Measurements from ENCODE around the gene MYO10.

The MYO10 gene

GRCh38 chr5:16757146-16757545, 178.9 kb downstream of the MYO10 start:
- no peak overlapping the region for H3K4me3 ChIP-seq (ENCODE audit: low read depth, low read length)
- no peak for DNase-seq (ENCODE audit: low read depth)
- no peak for TF ChIP-seq CTCF (IDR thresholded peaks at IDR 0.05; ENCODE audit: low read depth, low read length, missing control alignments)

DNA sequence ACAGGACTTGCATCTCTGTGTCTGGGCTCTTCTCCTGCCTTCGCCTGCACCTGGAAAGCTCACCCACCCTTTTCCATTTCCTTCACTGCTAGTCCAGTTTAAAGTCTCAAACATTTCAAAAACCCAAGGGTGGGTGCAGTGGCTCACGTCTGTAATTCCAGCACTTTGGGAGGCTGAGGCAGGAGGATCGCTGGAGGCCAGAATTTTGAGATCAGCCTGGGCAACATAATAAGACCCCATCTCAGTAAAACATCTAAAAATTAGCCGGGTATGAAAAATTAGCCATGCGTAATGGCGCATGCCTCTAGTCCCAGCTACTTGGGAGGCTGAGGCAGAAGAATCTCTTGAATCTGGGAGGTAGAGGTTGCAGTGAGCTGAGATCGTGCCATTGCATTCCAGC, 179.4 kb downstream of the MYO10 start:
- H3K4me3 ChIP-seq (ENCODE audit: low read depth, low read length): no peak overlapping the region
- TF ChIP-seq CTCF (IDR thresholded peaks at IDR 0.05; ENCODE audit: low read depth, low read length, missing control alignments): no peak
- no peak for DNase-seq (ENCODE audit: low read depth)

GRCh38 chr5:16755641-16756040, 180.4 kb downstream of the MYO10 start:
- no peak for TF ChIP-seq CTCF (IDR thresholded peaks at IDR 0.05; ENCODE audit: low read depth, low read length, missing control alignments)
- no peak for DNase-seq (ENCODE audit: low read depth)

GRCh38 chr5:16754601-16755000, 181.5 kb downstream of the MYO10 start:
- no peak for TF ChIP-seq CTCF (IDR thresholded peaks at IDR 0.05; ENCODE audit: low read depth, low read length, missing control alignments)
- no peak for DNase-seq (ENCODE audit: low read depth)

More at GRCh38 chr5:16755641-16756040, 180.4 kb downstream of the MYO10 start:
- H3K4me3 ChIP-seq (ENCODE audit: low read depth, low read length): no peak overlapping the region

DNA sequence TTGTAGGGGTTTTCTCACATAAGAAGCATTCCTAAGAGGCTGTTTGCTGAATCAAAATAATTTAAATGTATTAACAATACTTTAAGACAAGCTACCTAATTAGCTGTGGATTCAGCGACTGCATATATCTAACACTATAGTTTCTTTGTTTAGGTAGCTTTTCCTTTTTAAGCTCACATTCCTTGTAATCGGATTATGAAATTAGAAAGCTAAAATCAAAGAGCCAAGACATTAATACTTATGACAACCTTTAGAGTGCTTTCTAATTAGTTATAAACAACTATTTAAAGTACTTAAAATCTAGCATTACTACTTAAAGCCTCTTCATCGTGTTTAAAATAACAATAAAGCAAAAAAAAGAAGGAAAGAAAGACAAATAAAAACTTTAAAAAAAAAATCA, 182.0 kb downstream of the MYO10 start:
- no peak overlapping the region for H3K4me3 ChIP-seq (ENCODE audit: low read depth, low read length)
- DNase-seq (ENCODE audit: low read depth): no peak
- TF ChIP-seq CTCF (IDR thresholded peaks at IDR 0.05; ENCODE audit: low read depth, low read length, missing control alignments): no peak

More at GRCh38 chr5:16754601-16755000, 181.5 kb downstream of the MYO10 start:
- no peak overlapping the region for H3K4me3 ChIP-seq (ENCODE audit: low read depth, low read length)

DNA sequence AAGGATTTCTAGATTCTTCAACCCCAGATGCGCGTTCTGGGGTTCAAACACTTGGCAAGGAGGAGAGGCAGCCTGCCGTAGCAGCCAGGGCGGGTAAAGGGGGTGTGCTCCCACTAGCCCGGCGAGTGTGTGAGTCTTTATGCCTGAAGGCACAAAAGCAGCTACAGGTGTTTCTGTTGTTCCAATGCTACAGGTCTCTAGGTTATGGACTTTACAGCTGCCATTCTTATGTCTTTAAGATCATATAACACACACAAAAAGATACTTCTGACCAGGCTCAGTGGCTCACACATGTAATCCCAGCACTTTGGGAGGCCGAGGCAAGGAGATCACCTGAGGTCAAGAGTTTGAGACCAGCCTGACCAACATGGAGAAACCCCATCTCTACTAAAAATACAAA, 185.6 kb downstream of the MYO10 start:
- no peak for TF ChIP-seq CTCF (IDR thresholded peaks at IDR 0.05; ENCODE audit: low read depth, low read length, missing control alignments)
- no peak for DNase-seq (ENCODE audit: low read depth)
- no peak overlapping the region for H3K4me3 ChIP-seq (ENCODE audit: low read depth, low read length)

DNA sequence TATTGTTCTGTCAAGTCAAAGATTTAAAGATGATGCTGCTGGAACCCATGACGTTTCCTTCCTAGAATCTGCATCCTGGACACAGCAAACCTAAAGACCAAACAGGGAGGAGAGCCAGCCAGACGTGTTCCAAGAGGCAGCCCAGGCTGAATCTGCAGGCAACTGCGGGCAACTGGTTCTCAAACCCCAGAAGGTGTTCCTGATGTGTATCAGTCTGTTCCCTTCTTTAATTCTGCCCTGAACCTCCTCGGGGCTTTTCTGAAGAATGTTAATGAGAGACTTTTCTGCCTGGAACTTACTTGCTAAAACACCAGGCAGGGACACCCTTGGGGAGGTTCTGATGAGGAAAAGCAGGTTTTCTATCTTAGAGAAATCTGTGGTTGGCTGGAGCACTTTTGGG, 186.5 kb downstream of the MYO10 start:
- no peak for DNase-seq (ENCODE audit: low read depth)
- no peak overlapping the region for H3K4me3 ChIP-seq (ENCODE audit: low read depth, low read length)
- TF ChIP-seq CTCF (IDR thresholded peaks at IDR 0.05; ENCODE audit: low read depth, low read length, missing control alignments): no peak
